ENCODE results near the gene MOGAT2.

DNA sequence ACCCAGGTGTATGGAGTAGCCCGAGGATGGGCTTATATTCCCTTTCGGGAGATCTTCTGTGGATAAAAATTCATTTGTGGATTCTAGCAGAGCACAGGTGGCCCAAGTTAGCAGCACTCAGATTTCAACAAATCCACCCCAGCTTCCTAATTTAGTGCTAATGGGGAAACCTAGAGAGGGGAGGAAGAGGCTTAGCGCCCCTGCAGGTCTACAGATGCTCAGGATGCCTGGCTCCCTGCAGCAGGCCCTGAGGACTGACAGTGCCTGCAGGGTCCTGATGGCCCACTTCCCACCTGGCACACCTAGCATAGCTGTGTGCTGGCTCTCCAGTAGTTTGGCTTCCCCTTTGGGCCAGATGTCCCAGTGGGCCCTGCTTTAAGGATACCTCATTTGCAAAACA lies 57.4 kb downstream of the MOGAT2 start:
- TF ChIP-seq, protein P1, sequence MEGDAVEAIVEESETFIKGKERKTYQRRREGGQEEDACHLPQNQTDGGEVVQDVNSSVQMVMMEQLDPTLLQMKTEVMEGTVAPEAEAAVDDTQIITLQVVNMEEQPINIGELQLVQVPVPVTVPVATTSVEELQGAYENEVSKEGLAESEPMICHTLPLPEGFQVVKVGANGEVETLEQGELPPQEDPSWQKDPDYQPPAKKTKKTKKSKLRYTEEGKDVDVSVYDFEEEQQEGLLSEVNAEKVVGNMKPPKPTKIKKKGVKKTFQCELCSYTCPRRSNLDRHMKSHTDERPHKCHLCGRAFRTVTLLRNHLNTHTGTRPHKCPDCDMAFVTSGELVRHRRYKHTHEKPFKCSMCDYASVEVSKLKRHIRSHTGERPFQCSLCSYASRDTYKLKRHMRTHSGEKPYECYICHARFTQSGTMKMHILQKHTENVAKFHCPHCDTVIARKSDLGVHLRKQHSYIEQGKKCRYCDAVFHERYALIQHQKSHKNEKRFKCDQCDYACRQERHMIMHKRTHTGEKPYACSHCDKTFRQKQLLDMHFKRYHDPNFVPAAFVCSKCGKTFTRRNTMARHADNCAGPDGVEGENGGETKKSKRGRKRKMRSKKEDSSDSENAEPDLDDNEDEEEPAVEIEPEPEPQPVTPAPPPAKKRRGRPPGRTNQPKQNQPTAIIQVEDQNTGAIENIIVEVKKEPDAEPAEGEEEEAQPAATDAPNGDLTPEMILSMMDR (IDR thresholded peaks at IDR 0.05; ENCODE audit: insufficient read depth, low read length) = no peak
- TF ChIP-seq, protein P2, sequence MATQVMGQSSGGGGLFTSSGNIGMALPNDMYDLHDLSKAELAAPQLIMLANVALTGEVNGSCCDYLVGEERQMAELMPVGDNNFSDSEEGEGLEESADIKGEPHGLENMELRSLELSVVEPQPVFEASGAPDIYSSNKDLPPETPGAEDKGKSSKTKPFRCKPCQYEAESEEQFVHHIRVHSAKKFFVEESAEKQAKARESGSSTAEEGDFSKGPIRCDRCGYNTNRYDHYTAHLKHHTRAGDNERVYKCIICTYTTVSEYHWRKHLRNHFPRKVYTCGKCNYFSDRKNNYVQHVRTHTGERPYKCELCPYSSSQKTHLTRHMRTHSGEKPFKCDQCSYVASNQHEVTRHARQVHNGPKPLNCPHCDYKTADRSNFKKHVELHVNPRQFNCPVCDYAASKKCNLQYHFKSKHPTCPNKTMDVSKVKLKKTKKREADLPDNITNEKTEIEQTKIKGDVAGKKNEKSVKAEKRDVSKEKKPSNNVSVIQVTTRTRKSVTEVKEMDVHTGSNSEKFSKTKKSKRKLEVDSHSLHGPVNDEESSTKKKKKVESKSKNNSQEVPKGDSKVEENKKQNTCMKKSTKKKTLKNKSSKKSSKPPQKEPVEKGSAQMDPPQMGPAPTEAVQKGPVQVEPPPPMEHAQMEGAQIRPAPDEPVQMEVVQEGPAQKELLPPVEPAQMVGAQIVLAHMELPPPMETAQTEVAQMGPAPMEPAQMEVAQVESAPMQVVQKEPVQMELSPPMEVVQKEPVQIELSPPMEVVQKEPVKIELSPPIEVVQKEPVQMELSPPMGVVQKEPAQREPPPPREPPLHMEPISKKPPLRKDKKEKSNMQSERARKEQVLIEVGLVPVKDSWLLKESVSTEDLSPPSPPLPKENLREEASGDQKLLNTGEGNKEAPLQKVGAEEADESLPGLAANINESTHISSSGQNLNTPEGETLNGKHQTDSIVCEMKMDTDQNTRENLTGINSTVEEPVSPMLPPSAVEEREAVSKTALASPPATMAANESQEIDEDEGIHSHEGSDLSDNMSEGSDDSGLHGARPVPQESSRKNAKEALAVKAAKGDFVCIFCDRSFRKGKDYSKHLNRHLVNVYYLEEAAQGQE (IDR thresholded peaks at IDR 0.05; ENCODE audit: insufficient replicate concordance, low read depth) = no peak
- no peak for TF ChIP-seq SPI1 (IDR thresholded peaks at IDR 0.05; ENCODE audit: borderline replicate concordance, low read depth)
